CD4-positive, alpha-beta T cell treated with Interleukin-2 at 100 ng/mL for 4 hours (primary cell): Measurements from ENCODE around the gene HAT1.

Source experiments
- DNase-seq: peaks from one replicate; pipeline ENCODE4 v3.0.0-alpha.2; 2020; ENCODE audit warnings: low spot score

Gene HAT1

DNA sequence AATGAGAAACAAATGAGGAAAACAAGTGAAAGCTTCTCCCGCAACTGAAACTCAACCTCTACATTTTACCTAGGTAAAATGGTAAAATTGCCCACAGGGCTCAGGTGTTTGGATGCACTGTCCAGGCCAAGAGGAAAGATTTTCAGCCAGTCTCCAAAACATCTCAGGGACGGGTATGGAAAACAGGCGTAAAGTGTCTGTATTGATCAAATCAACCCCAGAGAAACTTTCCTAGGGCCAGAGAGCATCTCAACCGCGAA, 361 bp upstream of the HAT1 start:
- no peak for DNase-seq

DNA sequence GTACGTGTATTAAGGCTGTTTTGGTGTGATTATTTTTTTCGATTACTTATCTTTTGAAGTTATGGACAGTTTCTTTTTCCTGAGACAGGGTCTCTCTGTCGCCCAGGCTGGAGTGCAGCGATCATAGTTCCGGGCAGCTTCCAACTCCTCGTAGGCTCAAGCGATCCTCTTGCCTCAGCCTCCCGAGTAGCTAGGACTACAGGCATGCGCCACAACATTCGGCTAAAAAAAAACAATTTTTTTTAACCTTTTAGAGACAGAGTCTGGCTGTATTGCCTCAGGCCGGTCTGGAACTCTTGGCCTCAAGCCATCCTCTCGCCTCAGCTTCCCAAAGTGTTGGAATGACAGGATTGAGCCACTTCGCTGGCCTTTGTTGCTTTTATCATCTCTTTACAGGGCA, 945 bp downstream of the HAT1 start:
- DNase-seq = no peak

DNA sequence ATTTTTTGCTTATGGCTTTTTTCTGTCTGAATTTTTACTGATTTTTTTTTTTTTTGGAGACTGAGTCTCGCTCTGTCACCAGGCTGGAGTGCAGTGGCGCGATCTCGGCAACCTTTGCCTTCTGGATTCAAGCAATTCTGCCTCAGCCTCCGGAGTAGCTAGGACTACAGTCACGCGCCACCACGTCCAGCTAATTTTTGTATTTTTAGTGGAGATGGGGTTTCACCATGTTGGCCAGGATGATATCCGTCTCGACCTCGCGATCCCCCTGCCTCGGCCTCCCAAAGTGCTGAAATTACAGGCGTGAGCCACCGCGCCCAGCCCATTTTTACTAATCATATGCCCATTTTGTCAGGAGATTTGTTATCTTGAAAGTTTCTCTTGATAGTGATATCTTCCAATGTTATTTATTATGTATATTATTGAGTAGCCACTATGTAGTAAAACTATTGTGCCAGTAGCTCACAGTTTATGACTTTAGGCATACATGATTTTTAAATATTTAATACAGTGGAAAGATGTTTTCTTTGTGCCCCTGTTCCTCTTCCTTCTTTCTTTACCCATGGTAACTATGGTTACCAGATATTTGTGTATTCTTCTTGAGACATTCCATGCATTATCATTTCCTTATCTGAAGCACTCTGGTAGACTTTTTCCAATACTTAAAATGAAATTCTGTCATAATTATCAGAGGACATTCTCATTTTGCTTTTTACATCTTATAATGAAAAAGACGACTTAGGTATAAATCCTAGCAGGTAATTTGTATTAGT, 2.1 kb downstream of the HAT1 start:
- DNase-seq = no peak

DNA sequence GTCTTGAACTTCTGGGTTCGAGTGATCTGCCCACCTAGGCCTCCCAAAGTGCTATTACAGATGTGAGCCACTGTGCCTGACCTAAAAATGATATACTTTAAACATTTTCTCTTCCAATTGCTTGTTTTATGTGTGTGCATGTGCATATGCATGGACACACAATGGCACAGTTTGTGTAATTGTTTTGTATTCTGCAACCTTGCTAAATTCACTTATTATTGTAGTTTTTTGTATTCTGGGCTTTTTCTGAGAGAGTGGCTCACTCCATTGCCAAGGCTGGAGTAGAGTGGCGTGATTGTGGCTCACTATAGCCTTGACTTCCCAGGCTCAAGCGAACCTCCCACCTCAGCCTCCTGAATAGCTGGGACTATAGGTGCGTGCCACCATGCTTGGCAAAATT, 8.1 kb downstream of the HAT1 start:
- no peak for DNase-seq

DNA sequence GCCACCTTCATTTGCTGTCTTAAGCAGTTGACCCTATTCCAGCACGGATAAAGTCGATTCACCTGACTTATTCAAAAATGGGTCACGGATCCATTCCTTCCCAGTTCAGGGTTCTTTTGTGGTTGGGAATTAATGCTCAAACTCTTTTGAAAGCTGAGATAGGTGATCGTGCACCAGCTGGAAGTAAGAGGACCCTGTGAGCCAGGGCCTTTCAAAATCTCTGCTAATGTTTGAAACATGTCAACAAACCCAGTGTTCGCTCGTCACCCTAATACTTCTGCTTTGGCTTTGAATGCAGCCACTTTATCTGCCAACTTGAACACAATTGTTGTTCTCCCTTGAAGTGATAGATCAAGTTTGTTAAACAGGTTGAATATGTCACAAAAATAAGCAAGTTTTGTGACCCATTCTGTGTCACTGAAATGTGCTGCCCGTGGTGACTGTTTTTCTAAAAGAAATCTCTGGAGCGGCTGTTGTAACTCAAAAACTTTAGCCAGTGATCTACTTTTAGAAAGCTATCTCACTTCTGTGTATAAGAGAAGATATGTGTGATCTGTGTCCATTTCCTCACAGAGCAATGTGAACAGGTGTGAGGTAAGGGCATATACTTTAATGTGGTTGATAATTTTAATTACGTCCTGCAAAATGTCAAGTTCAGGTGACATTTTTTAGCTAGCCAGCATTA, 16.9 kb downstream of the HAT1 start:
- DNase-seq = no peak

DNA sequence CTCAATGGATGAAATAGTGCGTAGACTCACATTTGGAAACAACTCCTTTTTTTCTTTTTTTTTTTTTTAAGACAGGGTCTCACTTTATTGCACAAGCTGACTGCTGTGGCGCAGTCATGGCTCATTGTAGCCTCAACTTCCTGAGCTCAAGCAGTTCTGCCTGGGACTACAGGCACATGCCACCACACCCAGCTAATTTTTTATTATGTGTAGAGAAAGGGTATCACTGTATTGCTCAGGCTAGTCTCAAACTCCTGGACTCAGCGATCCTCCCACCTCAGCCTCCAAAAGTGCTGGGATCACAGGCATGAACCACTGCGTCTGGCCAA, 17.4 kb downstream of the HAT1 start:
- no peak for DNase-seq

DNA sequence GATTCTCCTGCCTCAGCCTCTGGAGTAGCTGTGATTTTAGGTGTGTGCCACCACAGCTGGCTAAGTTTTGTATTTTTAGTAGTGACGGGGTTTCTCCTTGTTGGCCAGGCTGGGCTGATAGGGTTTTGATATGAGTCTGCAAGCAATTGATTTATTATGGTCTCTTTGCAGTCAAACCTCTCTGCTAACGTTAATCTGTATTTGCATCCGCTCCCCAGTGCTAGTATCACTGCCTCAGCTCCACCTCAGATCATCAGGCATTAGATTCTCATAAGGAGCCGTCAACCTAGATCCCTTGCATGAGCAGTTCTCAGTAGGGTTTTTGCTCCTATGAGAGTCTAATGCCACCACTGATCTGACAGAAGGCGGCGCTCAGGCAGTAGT, 19.0 kb downstream of the HAT1 start:
- no peak for DNase-seq

DNA sequence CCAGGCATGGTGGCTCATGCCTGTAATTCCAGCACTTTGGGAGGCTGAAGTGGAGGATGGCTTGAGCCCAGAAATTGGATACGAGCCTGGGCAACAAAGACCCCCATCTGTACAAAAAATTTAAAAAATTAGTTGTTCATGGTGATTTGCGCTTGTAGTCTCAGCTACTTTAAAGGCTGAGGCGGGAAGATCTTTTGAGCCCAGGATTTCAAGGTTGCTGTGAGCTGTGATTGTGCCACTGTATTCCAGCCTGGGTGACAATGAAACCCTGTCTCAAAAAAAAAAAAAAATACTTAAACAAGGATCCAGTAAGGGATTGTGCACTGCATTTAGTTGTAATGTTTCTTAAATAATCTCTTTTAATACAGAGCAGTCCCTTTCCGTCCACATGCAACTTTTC, 21.6 kb downstream of the HAT1 start:
- DNase-seq = no peak

DNA sequence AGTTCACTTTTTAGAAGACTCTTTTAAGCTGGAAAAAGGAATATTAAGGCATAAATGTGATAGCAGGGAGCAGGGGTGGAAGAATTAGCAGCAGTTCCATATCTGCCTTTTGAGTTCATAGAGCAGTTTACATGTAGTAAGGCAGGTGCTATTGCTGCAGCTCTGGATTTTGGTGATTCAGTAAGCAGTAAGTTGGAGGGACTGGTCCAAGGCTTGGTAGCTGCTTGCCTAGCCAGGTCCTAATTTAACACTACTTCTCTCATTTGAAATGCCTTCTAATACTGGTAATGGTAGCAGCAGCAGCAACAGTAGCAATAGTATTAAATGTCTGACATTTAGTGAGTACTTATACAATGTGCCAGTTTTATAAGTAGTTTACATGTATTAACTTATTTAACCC, 30.0 kb downstream of the HAT1 start:
- DNase-seq = no peak

DNA sequence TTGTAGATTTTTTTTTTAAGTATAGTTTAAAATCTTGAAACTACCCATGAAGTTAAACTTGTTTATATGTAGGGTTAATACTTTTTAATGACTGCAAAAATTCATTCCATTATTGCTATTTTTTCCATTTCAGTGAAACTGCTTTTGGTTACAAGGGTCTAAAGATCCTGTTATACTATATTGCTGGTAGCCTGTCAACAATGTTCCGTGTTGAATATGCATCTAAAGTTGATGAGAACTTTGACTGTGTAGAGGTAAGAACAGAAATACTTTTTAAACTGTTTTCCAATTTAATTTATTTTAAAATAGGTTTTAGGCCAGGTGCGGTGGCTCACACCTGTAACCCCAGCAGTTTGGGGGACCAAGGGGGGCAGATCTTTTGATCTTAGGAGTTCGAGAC, 30.5 kb downstream of the HAT1 start:
- no peak for DNase-seq

DNA sequence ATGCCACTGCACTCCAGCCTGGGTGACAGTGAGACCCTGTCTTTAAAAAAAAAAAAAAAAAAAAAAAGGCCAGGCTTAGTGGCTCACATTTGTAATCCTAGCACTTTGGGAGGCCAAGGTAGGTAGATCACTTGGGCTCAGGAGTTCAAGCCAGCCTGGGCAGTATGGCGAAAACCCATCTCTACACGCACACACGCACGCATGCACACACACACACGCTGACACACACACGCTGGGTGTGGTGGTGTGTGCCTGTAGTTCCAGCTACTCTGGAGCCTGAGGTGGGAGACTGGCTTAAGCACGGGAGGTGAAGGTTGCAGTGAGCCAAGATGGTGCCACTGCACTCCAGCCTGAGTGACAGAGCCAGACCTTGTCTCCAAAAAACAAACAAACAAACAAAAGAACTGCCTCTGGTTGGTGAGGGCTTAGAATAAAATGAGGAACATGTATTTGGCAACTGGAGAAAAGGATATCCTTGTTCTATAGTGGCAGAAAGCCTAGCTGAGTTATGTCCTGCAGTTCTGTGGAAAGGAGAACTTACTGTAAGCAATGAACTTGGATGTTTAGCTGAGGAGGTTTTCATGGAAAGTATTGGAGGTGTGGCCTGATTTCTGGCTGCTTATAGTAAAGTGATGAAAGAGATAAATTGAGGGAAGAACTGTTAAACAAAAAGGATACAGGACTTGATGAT, 34.0 kb downstream of the HAT1 start:
- no peak for DNase-seq

DNA sequence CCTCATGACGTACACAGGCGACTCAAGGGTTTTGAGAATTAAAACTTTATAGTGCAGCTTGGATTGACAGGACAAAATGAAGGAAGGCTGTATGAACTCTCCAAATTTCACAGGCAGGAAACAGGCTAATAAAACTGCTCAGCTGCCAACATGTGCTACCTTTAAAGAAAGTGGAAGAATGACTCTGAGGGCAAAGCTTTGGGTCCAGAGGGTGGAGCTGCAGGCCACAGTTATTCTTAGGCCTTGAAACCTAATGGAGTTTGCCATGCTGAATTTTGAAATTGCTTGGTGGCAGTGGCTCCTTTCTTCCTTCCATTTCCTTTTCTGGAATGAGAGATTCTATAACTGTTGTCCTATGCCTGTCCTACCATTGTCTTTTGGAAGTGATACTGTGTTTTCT, 34.8 kb downstream of the HAT1 start:
- DNase-seq = no peak

DNA sequence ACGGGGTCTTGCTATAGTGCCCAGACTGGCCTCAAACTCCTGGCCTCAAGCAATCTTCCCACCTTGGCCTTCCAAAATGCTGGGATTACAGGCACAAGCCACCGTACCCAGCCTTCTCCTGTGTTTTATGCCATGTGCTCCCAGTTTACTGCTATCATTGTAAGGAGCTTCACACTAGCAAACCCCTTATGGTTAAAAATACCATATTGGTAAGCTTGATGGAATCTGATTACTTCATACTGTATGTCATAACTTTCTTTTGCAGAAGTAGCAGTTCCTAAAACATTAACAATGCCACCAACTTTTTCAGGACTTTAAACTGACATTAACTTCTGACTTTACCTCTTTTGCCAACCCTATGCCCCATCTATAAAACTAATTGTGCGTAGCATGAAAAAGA, 36.2 kb downstream of the HAT1 start:
- DNase-seq = no peak

DNA sequence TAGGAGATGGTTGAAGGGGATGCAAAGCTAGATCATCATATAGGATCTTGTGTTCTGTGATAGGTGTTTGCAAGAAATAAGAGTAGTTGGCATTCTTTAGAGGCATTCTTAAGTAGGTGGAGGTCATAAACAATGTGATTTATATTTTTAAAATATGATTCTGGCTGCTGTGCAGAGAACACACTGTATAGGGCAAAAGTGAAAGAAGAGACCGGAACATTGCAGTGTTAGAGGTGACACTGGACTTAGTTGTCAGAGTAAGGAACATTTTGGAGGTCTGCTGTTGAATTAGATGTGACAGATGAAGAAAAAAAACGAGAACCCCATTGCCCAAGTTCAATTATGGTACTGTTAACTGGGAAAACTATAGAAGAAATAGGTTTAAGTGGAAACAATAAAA, 37.7 kb downstream of the HAT1 start:
- no peak for DNase-seq

DNA sequence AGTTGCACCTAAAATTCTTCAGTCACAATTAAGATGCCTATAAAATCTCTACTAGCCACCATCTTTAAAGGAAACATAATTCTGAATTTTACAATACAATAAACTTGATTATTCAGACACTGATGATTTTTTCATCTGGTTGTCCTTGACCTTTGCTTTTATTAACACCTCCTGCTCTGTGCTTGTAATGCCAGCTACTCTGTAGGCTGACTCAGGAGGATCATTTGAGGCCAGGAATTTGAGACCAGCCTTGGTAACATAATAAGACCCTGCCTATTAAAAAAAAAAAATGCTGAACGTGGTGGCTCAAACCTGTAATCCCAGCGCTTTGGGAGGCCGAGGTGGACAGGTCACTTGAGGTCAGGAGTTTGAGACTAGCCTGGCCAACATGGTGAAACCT, 38.3 kb downstream of the HAT1 start:
- DNase-seq = no peak

DNA sequence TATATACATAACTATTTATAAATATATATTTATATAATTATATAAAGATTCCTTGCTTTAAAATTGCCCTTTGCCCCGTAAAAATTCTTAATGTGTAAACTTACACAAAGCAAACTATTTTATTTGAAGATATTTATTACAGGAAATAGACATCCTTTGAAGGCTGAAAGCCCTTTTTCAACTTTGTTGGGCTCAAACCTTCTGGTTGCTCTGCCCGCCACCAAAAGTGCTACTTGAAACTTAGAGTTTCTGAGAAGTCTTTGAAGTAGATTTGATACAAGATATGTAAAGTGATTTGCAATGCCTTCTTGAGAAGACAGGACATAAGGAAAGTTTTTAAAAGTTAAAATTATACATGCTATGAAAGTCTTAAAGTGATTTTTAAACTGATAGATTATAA, 40.9 kb downstream of the HAT1 start:
- peak; percentile 8 for DNase-seq

DNA sequence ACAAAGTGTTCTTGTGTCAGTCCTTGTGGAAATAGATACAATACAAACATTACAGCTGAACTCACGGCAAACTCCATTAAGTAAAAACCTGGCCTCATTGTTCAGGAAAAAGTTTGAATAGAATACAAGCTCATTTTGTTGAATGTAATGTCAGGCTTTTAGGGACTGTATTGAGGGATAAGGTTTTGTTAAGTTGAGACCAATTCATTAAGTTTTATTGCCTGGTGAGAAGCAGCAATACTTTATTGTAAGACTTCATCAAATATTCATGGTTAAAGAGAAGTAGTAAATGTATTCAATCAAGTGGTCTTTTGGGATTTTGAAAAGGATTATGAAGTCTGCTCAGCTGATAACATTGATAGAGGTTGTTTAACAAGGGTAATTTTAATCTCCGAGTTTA, 42.0 kb downstream of the HAT1 start:
- no peak for DNase-seq

DNA sequence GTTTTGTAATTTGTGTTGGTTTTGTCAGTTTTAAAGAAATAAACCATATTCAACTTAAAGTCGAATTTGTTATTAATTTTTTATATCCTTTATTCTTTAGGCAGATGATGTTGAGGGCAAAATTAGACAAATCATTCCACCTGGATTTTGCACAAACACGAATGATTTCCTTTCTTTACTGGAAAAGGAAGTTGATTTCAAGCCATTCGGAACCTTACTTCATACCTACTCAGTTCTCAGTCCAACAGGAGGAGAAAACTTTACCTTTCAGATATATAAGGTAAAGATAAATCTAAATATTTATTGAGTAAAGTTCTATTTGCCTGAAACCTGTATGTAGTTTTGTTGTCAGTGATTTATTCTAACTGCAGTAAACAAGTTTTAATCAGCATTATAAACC, 43.0 kb downstream of the HAT1 start:
- no peak for DNase-seq

DNA sequence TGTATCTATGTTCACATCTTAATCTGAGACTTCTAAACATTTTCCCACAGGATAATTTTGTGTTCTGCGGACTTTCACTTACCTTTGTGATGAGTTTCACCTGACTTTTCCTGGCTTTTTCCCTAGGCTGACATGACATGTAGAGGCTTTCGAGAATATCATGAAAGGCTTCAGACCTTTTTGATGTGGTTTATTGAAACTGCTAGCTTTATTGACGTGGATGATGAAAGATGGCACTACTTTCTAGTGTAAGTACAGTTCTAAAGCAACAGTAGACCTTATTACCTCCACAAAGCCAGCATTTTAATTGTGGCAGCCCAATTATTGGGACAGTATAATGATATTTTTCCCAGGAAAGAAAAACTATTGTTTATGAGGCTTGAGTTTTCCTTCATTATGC, 43.4 kb downstream of the HAT1 start:
- no peak for DNase-seq

DNA sequence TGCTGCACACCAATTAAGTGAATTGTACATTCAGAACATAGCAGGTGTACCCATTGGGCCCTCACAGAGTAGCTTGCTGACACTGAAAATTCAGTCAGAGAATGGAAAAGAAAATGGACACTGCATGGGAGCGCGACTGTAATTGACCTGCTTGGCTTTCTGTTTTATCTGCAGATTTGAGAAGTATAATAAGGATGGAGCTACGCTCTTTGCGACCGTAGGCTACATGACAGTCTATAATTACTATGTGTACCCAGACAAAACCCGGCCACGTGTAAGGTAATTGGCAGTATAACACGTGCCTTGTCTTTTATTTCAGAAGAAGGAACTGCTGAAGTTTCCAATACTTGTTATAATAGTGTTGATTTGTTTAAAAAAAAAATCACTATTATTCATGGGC, 44.0 kb downstream of the HAT1 start:
- no peak for DNase-seq

DNA sequence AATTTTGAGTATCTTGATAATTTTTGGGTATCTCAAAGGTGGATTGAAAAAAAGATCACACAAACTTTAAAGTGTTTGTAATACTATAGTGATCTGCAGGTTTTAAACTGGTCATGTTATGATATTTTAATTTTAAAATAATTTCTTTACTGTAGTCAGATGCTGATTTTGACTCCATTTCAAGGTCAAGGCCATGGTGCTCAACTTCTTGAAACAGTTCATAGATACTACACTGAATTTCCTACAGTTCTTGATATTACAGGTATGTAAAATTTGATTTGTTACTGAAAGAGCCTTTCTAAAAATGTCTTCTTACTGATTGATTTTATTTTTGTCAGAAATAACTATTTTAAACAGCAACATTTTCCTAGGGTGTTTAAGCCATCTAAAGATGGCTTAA, 44.4 kb downstream of the HAT1 start:
- DNase-seq = no peak

DNA sequence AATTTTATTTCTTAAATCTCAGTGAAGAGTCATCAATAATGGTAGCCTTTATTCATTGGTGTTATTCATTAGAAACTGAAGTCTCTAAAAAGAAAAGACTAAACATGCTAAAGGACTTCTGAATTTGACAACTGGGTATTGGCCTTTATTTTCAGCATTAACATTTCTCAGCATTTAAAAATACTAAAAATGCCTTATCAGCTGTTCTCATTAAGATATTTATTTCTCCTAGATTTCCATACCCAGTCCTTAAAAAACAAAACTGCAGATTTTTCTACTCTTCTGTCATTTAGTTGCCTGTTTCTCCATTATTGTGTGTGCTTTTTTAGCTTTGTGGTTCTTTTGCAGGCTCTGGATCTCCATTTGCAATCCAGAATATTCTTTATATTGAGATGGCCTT, 46.2 kb downstream of the HAT1 start:
- no peak for DNase-seq

DNA sequence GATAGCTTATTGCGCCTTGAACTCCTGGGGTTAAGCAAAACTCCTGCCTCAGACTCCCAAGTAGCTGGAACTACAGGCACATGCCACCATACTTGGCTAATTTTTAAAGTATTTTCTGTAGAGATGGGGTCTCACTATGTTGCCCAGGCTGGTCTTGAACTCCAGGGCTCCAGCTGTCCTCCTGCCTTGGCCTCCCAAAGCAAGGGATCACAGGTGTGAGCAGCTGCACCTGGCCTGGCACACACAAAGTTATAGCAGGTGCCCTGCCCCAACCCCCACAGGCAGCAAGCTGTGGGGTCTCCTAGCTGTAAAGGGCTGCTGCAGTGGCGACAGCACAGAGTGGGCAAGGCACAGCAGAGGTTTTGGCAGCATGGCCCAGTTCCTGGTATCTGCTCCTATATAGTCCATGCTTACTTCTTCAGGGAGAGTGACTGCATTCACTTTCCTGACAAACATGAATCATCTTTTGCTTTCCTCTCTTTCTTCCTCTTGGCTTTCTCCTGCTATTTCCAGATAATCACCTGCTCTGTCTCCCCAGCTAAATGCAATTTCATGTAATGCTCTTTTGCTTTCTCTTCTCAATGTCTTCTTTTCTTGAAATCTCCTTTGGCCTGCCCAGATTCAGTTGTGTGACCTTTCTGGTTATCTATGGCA, 50.2 kb downstream of the HAT1 start:
- DNase-seq = no peak
